Breast epithelium (tissue), 4 donors: ENCODE results near the gene LCE5A. TPM values are rescaled to one million over a fixed set of nuclear protein-coding genes. Genes with fewer than 3 reads are reported as not detected.

Source experiments
- DNase-seq, 2 donors: peaks; one replicate each; pipeline ENCODE4 v3.0.0-alpha.2; 2019; ENCODE audit warnings: low spot score in 2 of 2
- H3K27ac ChIP-seq, 2 donors: fragments of 200-600 bp; sonication (generic) in 1 of 2; one replicate each; pipeline ENCODE4 v1.5.1; 2016 to 2019; ENCODE audit warnings: mild to moderate bottlenecking in 1 of 2
- H3K27me3 ChIP-seq, 2 donors: fragments of 200-600 bp; sonication (generic) in 1 of 2; one replicate each; pipeline versions ENCODE4 v1.5.1 to v1.6.0; 2017 to 2019; ENCODE audit warnings: control low read depth in 1 of 2, mild to moderate bottlenecking in 1 of 2
- H3K36me3 ChIP-seq: fragments of 200-600 bp; one replicate; pipeline ENCODE4 v1.5.1; 2019
- H3K4me1 ChIP-seq, 2 donors: fragments of 200-600 bp; sonication (generic); one replicate each; pipeline ENCODE4 v1.5.1; 2016 to 2019; ENCODE audit warnings: control low read depth in 1 of 2
- H3K4me3 ChIP-seq, 3 donors: fragments of 200-600 bp; sonication (generic); 1 replicate in 2 of 3; 2 replicates in 1 of 3; pipeline ENCODE4 v1.5.1; 2016 to 2019; ENCODE audit warnings: mild to moderate bottlenecking in 3 of 3, moderate library complexity in 2 of 3
- H3K9me3 ChIP-seq, 2 donors: fragments of 200-600 bp; sonication (generic) in 1 of 2; one replicate each; pipeline ENCODE4 v1.5.1; 2016 to 2019; ENCODE audit warnings: control low read depth in 1 of 2
- CTCF ChIP-seq, 3 donors: fragments of 450-650 bp; IDR thresholded peaks; one replicate each; pipeline ENCODE4 v1.5.1; 2016 to 2017; ENCODE audit warnings: antibody characterized with exemption in 3 of 3, mild to moderate bottlenecking in 3 of 3, moderate library complexity in 3 of 3
- POLR2A ChIP-seq: fragments of 450-650 bp; IDR thresholded peaks from one replicate; pipeline ENCODE4 v1.6.1; 2016; ENCODE audit warnings: antibody characterized with exemption, mild to moderate bottlenecking, moderate library complexity
- POLR2AphosphoS5 ChIP-seq, 3 donors: sonication (generic); formaldehyde crosslinking; IDR thresholded peaks; one replicate each; pipeline ENCODE4 v1.6.1; 2017; ENCODE audit warnings: antibody characterized with exemption in 3 of 3
- intact Hi-C: fragments of 100-400 bp; cut with DNase I; formaldehyde crosslinking; loops from one replicate; pipeline ENCODE4 v1.15.1; 2023; ENCODE audit warnings: low total_unique reads
- total RNA-seq, 3 donors: library from RNA; depleted of rRNA; stranded (reverse); fragments of >200 nt; gene quantifications; one replicate each; pipeline ENCODE4 v1.1.0, GENCODE V29; 2016

LCE5A gene
- total RNA-seq, 3 donors from 2014 or later: not detected

GRCh38 chr1:152533327-152533938, 22.8 kb downstream of the LCE5A start:
- TF ChIP-seq POLR2A: no peak
- no peak for TF ChIP-seq POLR2AphosphoS5 (IDR thresholded peaks at IDR 0.05)
- TF ChIP-seq CTCF (IDR thresholded peaks at IDR 0.05): peak in 1 of 3 donors; percentile 21
- Histone ChIP-seq H3K9me3 (no peaks in the 10 kb centered on the region), H3K27me3 (no peaks in the 10 kb centered on the region), H3K27ac (no peak overlapping the region), H3K4me1 (no peaks in the 10 kb centered on the region), H3K36me3 (no peaks in the 10 kb centered on the region), H3K4me3 (no peak overlapping the region)
- intact Hi-C loops: no loop called here
- DNase-seq: no peak

- Histone ChIP-seq H3K36me3 (no peaks in the 10 kb centered on the region), H3K4me1 (no peaks in the 10 kb centered on the region), H3K9me3 (no peaks in the 10 kb centered on the region), H3K27me3 (no peaks in the 10 kb centered on the region), H3K27ac (no peak overlapping the region), H3K4me3 (no peak overlapping the region)
- intact Hi-C loops: no loop called here
- no peak for DNase-seq
- TF ChIP-seq POLR2AphosphoS5 (IDR thresholded peaks at IDR 0.05): no peak
- TF ChIP-seq POLR2A: no peak
- TF ChIP-seq CTCF (IDR thresholded peaks at IDR 0.05): no peak
These were observed 25.2 kb downstream of the LCE5A start for GRCh38 chr1:152535774-152536173.

GRCh38 chr1:152537496-152537895, 26.9 kb downstream of the LCE5A start:
- Histone ChIP-seq H3K27me3 (no peaks in the 10 kb centered on the region), H3K9me3 (no peaks in the 10 kb centered on the region), H3K4me3 (no peak overlapping the region), H3K27ac (no peak overlapping the region), H3K36me3 (no peaks in the 10 kb centered on the region), H3K4me1 (no peaks in the 10 kb centered on the region)
- intact Hi-C loops: no loop called here
- TF ChIP-seq POLR2A (no peak), POLR2AphosphoS5 (IDR thresholded peaks at IDR 0.05) (no peak), CTCF (IDR thresholded peaks at IDR 0.05) (no peak)
- DNase-seq: no peak

GRCh38 chr1:152539901-152540300, 29.3 kb downstream of the LCE5A start:
- TF ChIP-seq CTCF (IDR thresholded peaks at IDR 0.05) (no peak), POLR2AphosphoS5 (IDR thresholded peaks at IDR 0.05) (no peak), POLR2A (no peak)
- H3K4me3 ChIP-seq: no peak overlapping the region
- intact Hi-C loops: no loop called here

GRCh38 chr1:152543820-152544219, 33.2 kb downstream of the LCE5A start:
- no peaks in the 10 kb centered on the region for H3K4me1 ChIP-seq
- peaks cover 0 to 3% of the 10 kb centered on the region in 2 donors for H3K27me3 ChIP-seq
- H3K27ac ChIP-seq: no peak overlapping the region
- peaks cover 0 to 3% of the 10 kb centered on the region in 2 donors for H3K9me3 ChIP-seq
- no peak for DNase-seq
- H3K4me3 ChIP-seq: no peak overlapping the region
- intact Hi-C loops: loop anchor here (2.0 kb wide), 1 partner anchor 37 kb away; no protein-coding TSS in a partner anchor
- TF ChIP-seq CTCF (IDR thresholded peaks at IDR 0.05) (no peak), POLR2AphosphoS5 (IDR thresholded peaks at IDR 0.05) (no peak), POLR2A (no peak)
- no peaks in the 10 kb centered on the region for H3K36me3 ChIP-seq

More at GRCh38 chr1:152539901-152540300, 29.3 kb downstream of the LCE5A start:
- Histone ChIP-seq H3K27me3 (peaks cover 0 to 3% of the 10 kb centered on the region in 2 donors), H3K27ac (no peak overlapping the region), H3K9me3 (no peaks in the 10 kb centered on the region), H3K36me3 (no peaks in the 10 kb centered on the region), H3K4me1 (no peaks in the 10 kb centered on the region)
- DNase-seq: no peak
